GM23338 (cell line): ENCODE measurements around the gene KAZN. TPM values are rescaled to one million over a fixed set of nuclear protein-coding genes. Genes with fewer than 3 reads are reported as not detected.

Experiments used
- ATAC-seq: fragments of 200-7000 bp; cut with Tn5 transposase; 3 replicates; pipeline ENCODE4 v1.9.1; 2020
- DNase-seq: peaks from one replicate; pipeline ENCODE4 v3.0.0-alpha.2; 2015; ENCODE audit warnings: low spot score
- H2AFZ ChIP-seq: fragments of 200-600 bp; sonication (generic); 2 replicates; pipeline ENCODE4 v1.8.0; 2016; ENCODE audit warnings: antibody characterized with exemption, mild to moderate bottlenecking, moderate library complexity
- H3F3A ChIP-seq: fragments of 200-600 bp; sonication (generic); replicated peaks from 2 replicates; pipeline ENCODE4 v1.8.0; 2017; ENCODE audit warnings: antibody characterized with exemption, mixed run types, low read depth
- H3K27ac ChIP-seq: fragments of 200-600 bp; sonication (generic); 2 replicates; pipeline ENCODE4 v1.6.1; 2016; ENCODE audit warnings: low read depth
- H3K27me3 ChIP-seq: fragments of 200-600 bp; sonication (generic); 2 replicates; pipeline ENCODE4 v1.8.0; 2016; ENCODE audit warnings: mild to moderate bottlenecking, mixed run types, moderate library complexity; ENCODE audit not compliant: insufficient read depth
- H3K36me3 ChIP-seq: fragments of 200-600 bp; sonication (generic); 2 replicates; pipeline ENCODE4 v1.8.0; 2016; ENCODE audit warnings: mild to moderate bottlenecking; ENCODE audit not compliant: insufficient read depth
- H3K4me1 ChIP-seq: fragments of 200-600 bp; sonication (generic); 2 replicates; pipeline ENCODE4 v1.8.0; 2016; ENCODE audit warnings: mild to moderate bottlenecking, moderate library complexity; ENCODE audit not compliant: insufficient read depth
- H3K4me2 ChIP-seq: fragments of 200-600 bp; sonication (generic); 2 replicates; pipeline ENCODE4 v1.7.1; 2017; ENCODE audit warnings: mixed run types
- H3K4me3 ChIP-seq: fragments of 200-600 bp; sonication (generic); 2 replicates; pipeline ENCODE4 v1.6.1; 2016; ENCODE audit warnings: mixed run types
- H3K79me2 ChIP-seq: fragments of 200-600 bp; sonication (generic); replicated peaks from 2 replicates; pipeline ENCODE4 v1.8.0; 2017; ENCODE audit warnings: mild to moderate bottlenecking; ENCODE audit not compliant: insufficient read depth
- H3K9me2 ChIP-seq: fragments of 200-600 bp; sonication (generic); 2 replicates; pipeline ENCODE4 v1.8.0; 2017; ENCODE audit not compliant: insufficient read depth
- H4K20me1 ChIP-seq: fragments of 200-600 bp; sonication (generic); replicated peaks from 2 replicates; pipeline ENCODE4 v1.8.0; 2017; ENCODE audit warnings: mild to moderate bottlenecking; ENCODE audit not compliant: insufficient read depth
- H3K27ac Mint-ChIP-seq: 2 replicates; pipeline ENCODE4 v1.8.0; 2020; ENCODE audit warnings: inconsistent platforms, mild to moderate bottlenecking, moderate library complexity, mixed read lengths
- H3K27me3 Mint-ChIP-seq: 3 replicates; pipeline ENCODE4 v1.8.0; 2022; ENCODE audit warnings: low read depth, mild to moderate bottlenecking, moderate library complexity, mixed read lengths, inconsistent platforms; ENCODE audit not compliant: insufficient read depth, poor library complexity
- H3K36me3 Mint-ChIP-seq: 3 replicates; pipeline ENCODE4 v1.8.0; 2021; ENCODE audit warnings: low read depth, mild to moderate bottlenecking, inconsistent platforms, moderate library complexity, mixed read lengths
- H3K4me1 Mint-ChIP-seq: 3 replicates; pipeline ENCODE4 v1.8.0; 2020; ENCODE audit warnings: mild to moderate bottlenecking, inconsistent platforms, mixed read lengths
- H3K4me3 Mint-ChIP-seq: 3 replicates; pipeline ENCODE4 v1.8.0; 2021; ENCODE audit warnings: moderate library complexity, mild to moderate bottlenecking, inconsistent platforms, mixed read lengths
- H3K9me3 Mint-ChIP-seq: 3 replicates; pipeline ENCODE4 v1.8.0; 2020; ENCODE audit warnings: moderate library complexity, mild to moderate bottlenecking, inconsistent platforms, mixed read lengths
- CREB1 ChIP-seq: fragments of 250-450 bp; sonication (Bioruptor Pico); IDR thresholded peaks from 2 replicates; pipeline ENCODE4 v1.5.0; 2020; ENCODE audit warnings: low read depth, mild to moderate bottlenecking, moderate library complexity
- EZH2 ChIP-seq: fragments of 200-600 bp; sonication (generic); IDR thresholded peaks from one replicate; pipeline ENCODE4 v1.8.0; 2017; ENCODE audit warnings: antibody characterized with exemption, mild to moderate bottlenecking, low read depth; ENCODE audit not compliant: unreplicated experiment
- EZH2phosphoT487 ChIP-seq: fragments of 200-600 bp; sonication (generic); IDR thresholded peaks from one replicate; pipeline ENCODE4 v1.8.1; 2018; ENCODE audit warnings: antibody characterized with exemption; ENCODE audit not compliant: unreplicated experiment
- JUNB ChIP-seq: IDR thresholded peaks from one replicate; pipeline ENCODE4 v1.6.1; 2016; ENCODE audit warnings: antibody characterized with exemption; ENCODE audit not compliant: unreplicated experiment
- NANOG ChIP-seq: IDR thresholded peaks from 2 replicates; pipeline ENCODE4 v1.6.1; 2016; ENCODE audit warnings: antibody characterized with exemption, borderline replicate concordance
- POLR2AphosphoS5 ChIP-seq: IDR thresholded peaks from 2 replicates; pipeline ENCODE4 v1.6.1; 2016; ENCODE audit warnings: antibody characterized with exemption, low read depth
- STAT1 ChIP-seq: IDR thresholded peaks from one replicate; pipeline ENCODE4 v1.6.1; 2016; ENCODE audit warnings: antibody characterized with exemption; ENCODE audit not compliant: unreplicated experiment
- ZNF114 ChIP-seq: fragments of 250-450 bp; sonication (Bioruptor Pico); IDR thresholded peaks from 2 replicates; pipeline ENCODE4 v1.5.0; 2020; ENCODE audit warnings: mild to moderate bottlenecking, moderate library complexity
- ZNF331 ChIP-seq: fragments of 250-450 bp; sonication (Bioruptor Pico); IDR thresholded peaks from 2 replicates; pipeline ENCODE4 v1.5.0; 2020; ENCODE audit warnings: low read depth, mild to moderate bottlenecking, moderate library complexity
- polyA plus RNA-seq: library from polyadenylated mRNA; unstranded; fragments of >200 nt; fragmentation: Nextera tagmentation; extraction: Ambion mirVana; gene quantifications from 2 replicates; pipeline ENCODE4 v1.2.1, GENCODE V29; 2016
- total RNA-seq: library from RNA; depleted of rRNA; stranded (reverse); fragments of >200 nt; shearing (Covaris generic); gene quantifications from 2 replicates; pipeline ENCODE4 v1.2.3, GENCODE V29; 2014
- TF ChIP-seq, protein P1 (sequence below), 2 experiments: fragments of 200-600 bp in 1 of 2; sonication (generic) in 1 of 2; conservative IDR thresholded peaks; 2 replicates each; pipeline versions ENCODE4 v1.5.1 to v1.6.1; 2016 to 2017; ENCODE audit warnings: antibody characterized with exemption in 2 of 2, low read depth in 2 of 2, mild to moderate bottlenecking in 2 of 2, moderate library complexity in 1 of 2
- TF ChIP-seq, protein P2 (sequence below): fragments of 250-450 bp; sonication (Bioruptor Pico); IDR thresholded peaks from 2 replicates; pipeline ENCODE4 v1.5.0; 2020; ENCODE audit warnings: mild to moderate bottlenecking, moderate library complexity
- TF ChIP-seq, protein P3 (sequence below): IDR thresholded peaks from 2 replicates; pipeline ENCODE4 v1.6.1; 2016; ENCODE audit warnings: antibody characterized with exemption
- TF ChIP-seq, protein P4 (sequence below): IDR thresholded peaks from one replicate; pipeline ENCODE4 v1.6.1; 2018; ENCODE audit warnings: antibody characterized with exemption; ENCODE audit not compliant: unreplicated experiment

KAZN gene
- total and polyA plus RNA-seq, 2 experiments from 2014 or later: 9.9 to 15.0 TPM

DNA sequence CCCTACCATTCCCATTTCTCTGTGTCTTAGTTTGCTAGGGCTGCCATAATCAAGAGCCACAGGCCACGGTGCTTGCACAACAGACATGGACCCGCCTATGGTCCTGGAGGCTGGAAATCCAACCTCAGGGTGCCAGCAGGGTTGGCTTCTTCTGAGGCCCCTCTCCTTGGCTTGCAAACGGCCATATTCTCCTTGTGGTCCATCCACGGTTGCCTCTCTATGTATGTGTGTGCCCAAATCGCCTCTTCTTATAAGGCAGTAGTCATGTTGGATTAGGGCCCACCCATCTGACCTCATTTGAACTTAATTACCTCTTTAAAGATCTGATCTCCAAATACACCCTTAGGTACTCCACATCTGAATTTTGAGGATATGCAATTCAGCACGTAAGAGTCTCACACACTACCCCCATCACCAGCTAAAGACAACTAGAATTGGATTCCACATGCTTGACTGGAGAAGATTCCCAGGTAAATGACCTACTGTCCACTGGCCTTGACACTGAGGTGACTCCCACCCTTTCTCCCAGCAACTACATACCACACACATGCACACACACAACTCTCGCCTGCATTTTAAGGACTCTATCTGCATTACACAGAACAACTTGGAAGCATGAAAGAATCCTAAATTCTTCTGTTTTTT, 526.7 kb downstream of the KAZN start:
- Histone ChIP-seq H3K4me2 (no peak overlapping the region), H4K20me1 (no peaks in the 10 kb centered on the region), H3K4me1 (no peaks in the 10 kb centered on the region), H3F3A (no peaks in the 10 kb centered on the region), H3K27me3 (no peaks in the 10 kb centered on the region), H3K9me2 (0 out of 2 replicates have a peak, but pooled peaks cover 3% of the 10 kb centered on the region), H3K79me2 (no peaks in the 10 kb centered on the region), H3K27ac (no peak overlapping the region), H3K4me3 (no peak overlapping the region), H3K36me3 (no peaks in the 10 kb centered on the region), H2AFZ (no peak overlapping the region)
- peaks cover 15% of the 10 kb centered on the region for H3K9me3 Mint-ChIP-seq
- no peak overlapping the region for H3K27ac Mint-ChIP-seq
- DNase-seq (no peak), ATAC-seq (no peak)
- no peak overlapping the region for H3K4me3 Mint-ChIP-seq
- no peaks in the 10 kb centered on the region for H3K4me1 Mint-ChIP-seq
- TF ChIP-seq POLR2AphosphoS5 (no peak), STAT1 (no peak), EZH2 (no peak), NANOG (no peak), EZH2phosphoT487 (no peak), ZNF331 (CRISPR knock-in tag) (no peak), CREB1 (CRISPR knock-in tag) (no peak), JUNB (no peak), ZNF114 (CRISPR knock-in tag) (no peak)
- TF ChIP-seq, protein P1, sequence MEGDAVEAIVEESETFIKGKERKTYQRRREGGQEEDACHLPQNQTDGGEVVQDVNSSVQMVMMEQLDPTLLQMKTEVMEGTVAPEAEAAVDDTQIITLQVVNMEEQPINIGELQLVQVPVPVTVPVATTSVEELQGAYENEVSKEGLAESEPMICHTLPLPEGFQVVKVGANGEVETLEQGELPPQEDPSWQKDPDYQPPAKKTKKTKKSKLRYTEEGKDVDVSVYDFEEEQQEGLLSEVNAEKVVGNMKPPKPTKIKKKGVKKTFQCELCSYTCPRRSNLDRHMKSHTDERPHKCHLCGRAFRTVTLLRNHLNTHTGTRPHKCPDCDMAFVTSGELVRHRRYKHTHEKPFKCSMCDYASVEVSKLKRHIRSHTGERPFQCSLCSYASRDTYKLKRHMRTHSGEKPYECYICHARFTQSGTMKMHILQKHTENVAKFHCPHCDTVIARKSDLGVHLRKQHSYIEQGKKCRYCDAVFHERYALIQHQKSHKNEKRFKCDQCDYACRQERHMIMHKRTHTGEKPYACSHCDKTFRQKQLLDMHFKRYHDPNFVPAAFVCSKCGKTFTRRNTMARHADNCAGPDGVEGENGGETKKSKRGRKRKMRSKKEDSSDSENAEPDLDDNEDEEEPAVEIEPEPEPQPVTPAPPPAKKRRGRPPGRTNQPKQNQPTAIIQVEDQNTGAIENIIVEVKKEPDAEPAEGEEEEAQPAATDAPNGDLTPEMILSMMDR (conservative IDR thresholded peaks at IDR 0.05; ENCODE audit: low read depth in 2 of 2): no peak
- TF ChIP-seq, protein P2, sequence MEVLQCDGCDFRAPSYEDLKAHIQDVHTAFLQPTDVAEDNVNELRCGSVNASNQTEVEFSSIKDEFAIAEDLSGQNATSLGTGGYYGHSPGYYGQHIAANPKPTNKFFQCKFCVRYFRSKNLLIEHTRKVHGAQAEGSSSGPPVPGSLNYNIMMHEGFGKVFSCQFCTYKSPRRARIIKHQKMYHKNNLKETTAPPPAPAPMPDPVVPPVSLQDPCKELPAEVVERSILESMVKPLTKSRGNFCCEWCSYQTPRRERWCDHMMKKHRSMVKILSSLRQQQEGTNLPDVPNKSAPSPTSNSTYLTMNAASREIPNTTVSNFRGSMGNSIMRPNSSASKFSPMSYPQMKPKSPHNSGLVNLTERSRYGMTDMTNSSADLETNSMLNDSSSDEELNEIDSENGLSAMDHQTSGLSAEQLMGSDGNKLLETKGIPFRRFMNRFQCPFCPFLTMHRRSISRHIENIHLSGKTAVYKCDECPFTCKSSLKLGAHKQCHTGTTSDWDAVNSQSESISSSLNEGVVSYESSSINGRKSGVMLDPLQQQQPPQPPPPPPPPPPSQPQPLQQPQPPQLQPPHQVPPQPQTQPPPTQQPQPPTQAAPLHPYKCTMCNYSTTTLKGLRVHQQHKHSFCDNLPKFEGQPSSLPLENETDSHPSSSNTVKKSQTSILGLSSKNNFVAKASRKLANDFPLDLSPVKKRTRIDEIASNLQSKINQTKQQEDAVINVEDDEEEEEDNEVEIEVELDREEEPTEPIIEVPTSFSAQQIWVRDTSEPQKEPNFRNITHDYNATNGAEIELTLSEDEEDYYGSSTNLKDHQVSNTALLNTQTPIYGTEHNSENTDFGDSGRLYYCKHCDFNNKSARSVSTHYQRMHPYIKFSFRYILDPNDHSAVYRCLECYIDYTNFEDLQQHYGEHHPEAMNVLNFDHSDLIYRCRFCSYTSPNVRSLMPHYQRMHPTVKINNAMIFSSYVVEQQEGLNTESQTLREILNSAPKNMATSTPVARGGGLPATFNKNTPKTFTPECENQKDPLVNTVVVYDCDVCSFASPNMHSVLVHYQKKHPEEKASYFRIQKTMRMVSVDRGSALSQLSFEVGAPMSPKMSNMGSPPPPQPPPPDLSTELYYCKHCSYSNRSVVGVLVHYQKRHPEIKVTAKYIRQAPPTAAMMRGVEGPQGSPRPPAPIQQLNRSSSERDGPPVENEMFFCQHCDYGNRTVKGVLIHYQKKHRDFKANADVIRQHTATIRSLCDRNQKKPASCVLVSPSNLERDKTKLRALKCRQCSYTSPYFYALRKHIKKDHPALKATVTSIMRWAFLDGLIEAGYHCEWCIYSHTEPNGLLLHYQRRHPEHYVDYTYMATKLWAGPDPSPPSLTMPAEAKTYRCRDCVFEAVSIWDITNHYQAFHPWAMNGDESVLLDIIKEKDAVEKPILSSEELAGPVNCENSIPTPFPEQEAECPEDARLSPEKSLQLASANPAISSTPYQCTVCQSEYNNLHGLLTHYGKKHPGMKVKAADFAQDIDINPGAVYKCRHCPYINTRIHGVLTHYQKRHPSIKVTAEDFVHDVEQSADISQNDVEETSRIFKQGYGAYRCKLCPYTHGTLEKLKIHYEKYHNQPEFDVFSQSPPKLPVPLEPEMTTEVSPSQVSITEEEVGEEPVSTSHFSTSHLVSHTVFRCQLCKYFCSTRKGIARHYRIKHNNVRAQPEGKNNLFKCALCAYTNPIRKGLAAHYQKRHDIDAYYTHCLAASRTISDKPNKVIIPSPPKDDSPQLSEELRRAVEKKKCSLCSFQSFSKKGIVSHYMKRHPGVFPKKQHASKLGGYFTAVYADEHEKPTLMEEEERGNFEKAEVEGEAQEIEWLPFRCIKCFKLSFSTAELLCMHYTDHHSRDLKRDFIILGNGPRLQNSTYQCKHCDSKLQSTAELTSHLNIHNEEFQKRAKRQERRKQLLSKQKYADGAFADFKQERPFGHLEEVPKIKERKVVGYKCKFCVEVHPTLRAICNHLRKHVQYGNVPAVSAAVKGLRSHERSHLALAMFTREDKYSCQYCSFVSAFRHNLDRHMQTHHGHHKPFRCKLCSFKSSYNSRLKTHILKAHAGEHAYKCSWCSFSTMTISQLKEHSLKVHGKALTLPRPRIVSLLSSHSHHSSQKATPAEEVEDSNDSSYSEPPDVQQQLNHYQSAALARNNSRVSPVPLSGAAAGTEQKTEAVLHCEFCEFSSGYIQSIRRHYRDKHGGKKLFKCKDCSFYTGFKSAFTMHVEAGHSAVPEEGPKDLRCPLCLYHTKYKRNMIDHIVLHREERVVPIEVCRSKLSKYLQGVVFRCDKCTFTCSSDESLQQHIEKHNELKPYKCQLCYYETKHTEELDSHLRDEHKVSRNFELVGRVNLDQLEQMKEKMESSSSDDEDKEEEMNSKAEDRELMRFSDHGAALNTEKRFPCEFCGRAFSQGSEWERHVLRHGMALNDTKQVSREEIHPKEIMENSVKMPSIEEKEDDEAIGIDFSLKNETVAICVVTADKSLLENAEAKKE (CRISPR knock-in tag): no peak
- TF ChIP-seq, protein P3, sequence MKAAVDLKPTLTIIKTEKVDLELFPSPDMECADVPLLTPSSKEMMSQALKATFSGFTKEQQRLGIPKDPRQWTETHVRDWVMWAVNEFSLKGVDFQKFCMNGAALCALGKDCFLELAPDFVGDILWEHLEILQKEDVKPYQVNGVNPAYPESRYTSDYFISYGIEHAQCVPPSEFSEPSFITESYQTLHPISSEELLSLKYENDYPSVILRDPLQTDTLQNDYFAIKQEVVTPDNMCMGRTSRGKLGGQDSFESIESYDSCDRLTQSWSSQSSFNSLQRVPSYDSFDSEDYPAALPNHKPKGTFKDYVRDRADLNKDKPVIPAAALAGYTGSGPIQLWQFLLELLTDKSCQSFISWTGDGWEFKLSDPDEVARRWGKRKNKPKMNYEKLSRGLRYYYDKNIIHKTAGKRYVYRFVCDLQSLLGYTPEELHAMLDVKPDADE: no peak
- TF ChIP-seq, protein P4, sequence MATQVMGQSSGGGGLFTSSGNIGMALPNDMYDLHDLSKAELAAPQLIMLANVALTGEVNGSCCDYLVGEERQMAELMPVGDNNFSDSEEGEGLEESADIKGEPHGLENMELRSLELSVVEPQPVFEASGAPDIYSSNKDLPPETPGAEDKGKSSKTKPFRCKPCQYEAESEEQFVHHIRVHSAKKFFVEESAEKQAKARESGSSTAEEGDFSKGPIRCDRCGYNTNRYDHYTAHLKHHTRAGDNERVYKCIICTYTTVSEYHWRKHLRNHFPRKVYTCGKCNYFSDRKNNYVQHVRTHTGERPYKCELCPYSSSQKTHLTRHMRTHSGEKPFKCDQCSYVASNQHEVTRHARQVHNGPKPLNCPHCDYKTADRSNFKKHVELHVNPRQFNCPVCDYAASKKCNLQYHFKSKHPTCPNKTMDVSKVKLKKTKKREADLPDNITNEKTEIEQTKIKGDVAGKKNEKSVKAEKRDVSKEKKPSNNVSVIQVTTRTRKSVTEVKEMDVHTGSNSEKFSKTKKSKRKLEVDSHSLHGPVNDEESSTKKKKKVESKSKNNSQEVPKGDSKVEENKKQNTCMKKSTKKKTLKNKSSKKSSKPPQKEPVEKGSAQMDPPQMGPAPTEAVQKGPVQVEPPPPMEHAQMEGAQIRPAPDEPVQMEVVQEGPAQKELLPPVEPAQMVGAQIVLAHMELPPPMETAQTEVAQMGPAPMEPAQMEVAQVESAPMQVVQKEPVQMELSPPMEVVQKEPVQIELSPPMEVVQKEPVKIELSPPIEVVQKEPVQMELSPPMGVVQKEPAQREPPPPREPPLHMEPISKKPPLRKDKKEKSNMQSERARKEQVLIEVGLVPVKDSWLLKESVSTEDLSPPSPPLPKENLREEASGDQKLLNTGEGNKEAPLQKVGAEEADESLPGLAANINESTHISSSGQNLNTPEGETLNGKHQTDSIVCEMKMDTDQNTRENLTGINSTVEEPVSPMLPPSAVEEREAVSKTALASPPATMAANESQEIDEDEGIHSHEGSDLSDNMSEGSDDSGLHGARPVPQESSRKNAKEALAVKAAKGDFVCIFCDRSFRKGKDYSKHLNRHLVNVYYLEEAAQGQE: no peak
- H3K36me3 Mint-ChIP-seq: peaks cover 6% of the 10 kb centered on the region; the same call in 1 of the 3 replicates
- H3K27me3 Mint-ChIP-seq: peaks cover 8% of the 10 kb centered on the region
